Glutamatergic neuron (in vitro differentiated cells): ENCODE data around the gene SATL1. TPM values are rescaled to one million over a fixed set of nuclear protein-coding genes. Genes with fewer than 3 reads are reported as not detected.

Experiments used
- DNase-seq: peaks from one replicate; pipeline ENCODE4 v3.0.0; 2022
- H3K27ac Mint-ChIP-seq: one replicate; pipeline ENCODE4 v1.8.0; 2020; ENCODE audit warnings: mild to moderate bottlenecking, mixed read lengths, inconsistent platforms; ENCODE audit not compliant: unreplicated experiment
- H3K27me3 Mint-ChIP-seq: one replicate; pipeline ENCODE4 v1.8.0; 2020; ENCODE audit warnings: mild to moderate bottlenecking, moderate library complexity, mixed read lengths, inconsistent platforms; ENCODE audit not compliant: unreplicated experiment
- H3K36me3 Mint-ChIP-seq: one replicate; pipeline ENCODE4 v1.8.0; 2020; ENCODE audit warnings: mild to moderate bottlenecking, mixed read lengths, inconsistent platforms; ENCODE audit not compliant: unreplicated experiment
- H3K4me1 Mint-ChIP-seq: one replicate; pipeline ENCODE4 v1.8.0; 2020; ENCODE audit warnings: mild to moderate bottlenecking, low read depth, mixed read lengths, inconsistent platforms; ENCODE audit not compliant: unreplicated experiment
- H3K4me3 Mint-ChIP-seq: one replicate; pipeline ENCODE4 v1.8.0; 2020; ENCODE audit warnings: mild to moderate bottlenecking, mixed read lengths, inconsistent platforms; ENCODE audit not compliant: unreplicated experiment
- H3K9me3 Mint-ChIP-seq: one replicate; pipeline ENCODE4 v1.8.0; 2020; ENCODE audit warnings: mild to moderate bottlenecking, moderate library complexity, mixed read lengths, inconsistent platforms; ENCODE audit not compliant: unreplicated experiment
- total RNA-seq: library from RNA; stranded (reverse); fragmentation: NEBNext Ultra II Directional; extraction: Animal tissue kit (Norgen Biotek cat#: 25700); gene quantifications from one replicate; pipeline ENCODE4 v1.2.1, GENCODE V29; 2021; ENCODE audit not compliant: unreplicated experiment
- TF ChIP-seq, protein P1 (sequence below): fragments of 200-600 bp; sonication (generic); IDR thresholded peaks from one replicate; pipeline ENCODE4 v1.5.0; 2021; ENCODE audit not compliant: partially characterized antibody, unreplicated experiment

Gene SATL1
- total RNA-seq, 1 donor from 2014 or later = not detected

GRCh38 chrX:85052205-85052604 is 191.4 kb downstream of the SATL1 start:
- H3K36me3 Mint-ChIP-seq = no peaks in the 10 kb centered on the region
- H3K9me3 Mint-ChIP-seq = no peaks in the 10 kb centered on the region
- TF ChIP-seq, protein P1, sequence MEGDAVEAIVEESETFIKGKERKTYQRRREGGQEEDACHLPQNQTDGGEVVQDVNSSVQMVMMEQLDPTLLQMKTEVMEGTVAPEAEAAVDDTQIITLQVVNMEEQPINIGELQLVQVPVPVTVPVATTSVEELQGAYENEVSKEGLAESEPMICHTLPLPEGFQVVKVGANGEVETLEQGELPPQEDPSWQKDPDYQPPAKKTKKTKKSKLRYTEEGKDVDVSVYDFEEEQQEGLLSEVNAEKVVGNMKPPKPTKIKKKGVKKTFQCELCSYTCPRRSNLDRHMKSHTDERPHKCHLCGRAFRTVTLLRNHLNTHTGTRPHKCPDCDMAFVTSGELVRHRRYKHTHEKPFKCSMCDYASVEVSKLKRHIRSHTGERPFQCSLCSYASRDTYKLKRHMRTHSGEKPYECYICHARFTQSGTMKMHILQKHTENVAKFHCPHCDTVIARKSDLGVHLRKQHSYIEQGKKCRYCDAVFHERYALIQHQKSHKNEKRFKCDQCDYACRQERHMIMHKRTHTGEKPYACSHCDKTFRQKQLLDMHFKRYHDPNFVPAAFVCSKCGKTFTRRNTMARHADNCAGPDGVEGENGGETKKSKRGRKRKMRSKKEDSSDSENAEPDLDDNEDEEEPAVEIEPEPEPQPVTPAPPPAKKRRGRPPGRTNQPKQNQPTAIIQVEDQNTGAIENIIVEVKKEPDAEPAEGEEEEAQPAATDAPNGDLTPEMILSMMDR = no peak
- no peak overlapping the region for H3K4me3 Mint-ChIP-seq
- H3K27ac Mint-ChIP-seq = no peak overlapping the region
- H3K27me3 Mint-ChIP-seq = no peaks in the 10 kb centered on the region
- H3K4me1 Mint-ChIP-seq = no peaks in the 10 kb centered on the region
- DNase-seq = no peak

DNA sequence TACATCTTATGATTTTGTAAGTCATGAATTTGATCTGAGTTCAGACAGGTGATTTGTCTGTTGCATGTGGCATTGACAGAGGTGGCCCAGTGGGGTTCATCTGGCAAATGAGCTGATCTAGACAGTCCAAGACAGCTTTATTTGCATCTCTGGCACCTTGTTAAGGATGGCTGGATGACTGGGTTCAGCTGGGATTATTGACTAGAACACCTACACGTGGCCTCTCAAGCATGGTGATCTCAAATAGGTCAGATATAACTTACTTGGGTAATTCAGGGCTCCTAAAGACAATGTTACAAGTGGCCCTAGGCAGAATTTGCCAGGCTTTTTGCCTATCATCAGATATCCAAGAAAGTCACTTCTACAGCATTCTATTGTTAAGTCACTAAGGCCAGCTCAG is 192.0 kb downstream of the SATL1 start:
- Mint-ChIP-seq H3K4me1 (no peaks in the 10 kb centered on the region), H3K36me3 (no peaks in the 10 kb centered on the region), H3K27me3 (no peaks in the 10 kb centered on the region), H3K4me3 (no peak overlapping the region), H3K9me3 (no peaks in the 10 kb centered on the region), H3K27ac (no peak overlapping the region)
- no peak for DNase-seq
- TF ChIP-seq, protein P1 = no peak

Other genes starting within 250 kb of the SATL1 start
- gene APOOL, start 239.9 kb downstream of the SATL1 start, total RNA-seq = 21.6 TPM
- 41.9 TPM for gene ZNF711, start 212 bp upstream of the SATL1 start, total RNA-seq
- gene POF1B, start 135.9 kb upstream of the SATL1 start, total RNA-seq = not detected